K562 (cell line): ENCODE measurements around the gene SH2B2. TPM values are rescaled to one million over a fixed set of nuclear protein-coding genes. Genes with fewer than 3 reads are reported as not detected.
A peak's percentile ranks its signal among the peaks of the same experiment; 100 is the strongest.

Experiments
- ARID2 ChIP-seq: fragments of 450-650 bp; IDR thresholded peaks from 2 replicates; pipeline ENCODE4 v1.6.1; 2017; ENCODE audit warnings: antibody characterized with exemption, mild to moderate bottlenecking
- BRF2 ChIP-seq: IDR thresholded peaks from 3 replicates; pipeline ENCODE4 v1.6.1; 2011; ENCODE audit warnings: borderline replicate concordance, mild to moderate bottlenecking; ENCODE audit not compliant: insufficient read length, insufficient read depth
- CBX2 ChIP-seq: fragments of 200-600 bp; sonication (generic); IDR thresholded peaks from one replicate; pipeline ENCODE4 v1.6.1; 2012; ENCODE audit warnings: mild to moderate bottlenecking, low read length, inconsistent platforms; ENCODE audit not compliant: insufficient read depth, poor library complexity, severe bottlenecking
- CREB3 ChIP-seq: fragments of 450-650 bp; conservative IDR thresholded peaks from 2 replicates; pipeline ENCODE4 v1.6.1; 2016; ENCODE audit warnings: missing genetic modification characterization, low read depth, mild to moderate bottlenecking, missing compliant biosample characterization, moderate library complexity
- CTCFL ChIP-seq: IDR thresholded peaks from 2 replicates; pipeline ENCODE4 v1.6.1; 2011; ENCODE audit warnings: borderline replicate concordance, low read depth, mild to moderate bottlenecking, moderate library complexity, low read length; ENCODE audit not compliant: insufficient read depth, poor library complexity, severe bottlenecking
- EGR1 ChIP-seq: fragments of 450-650 bp; conservative IDR thresholded peaks from 2 replicates; pipeline ENCODE4 v1.6.1; 2017; ENCODE audit warnings: mild to moderate bottlenecking
- ESRRA ChIP-seq: fragments of 450-650 bp; IDR thresholded peaks from 2 replicates; pipeline ENCODE4 v1.6.1; 2014; ENCODE audit warnings: low read depth, mild to moderate bottlenecking, moderate library complexity, borderline replicate concordance
- JUN ChIP-seq, 2 experiments: sonication (generic) in 1 of 2; formaldehyde crosslinking in 1 of 2; IDR thresholded peaks; 2 replicates each; pipeline versions ENCODE4 v1.6.1 to v1.8.0; 2012 to 2022; ENCODE audit warnings: borderline replicate concordance in 2 of 2, mild to moderate bottlenecking in 2 of 2, improper control_type of control experiment in 1 of 2, low read depth in 1 of 2, low read length in 1 of 2, missing genetic modification reagents in 1 of 2
- L3MBTL2 ChIP-seq: fragments of 450-650 bp; IDR thresholded peaks from 2 replicates; pipeline ENCODE4 v1.6.1; 2016; ENCODE audit warnings: mild to moderate bottlenecking, moderate library complexity
- MTA2 ChIP-seq: fragments of 450-650 bp; IDR thresholded peaks from 2 replicates; pipeline ENCODE4 v1.6.1; 2016; ENCODE audit warnings: low read depth
- NR0B1 ChIP-seq: fragments of 450-650 bp; IDR thresholded peaks from one replicate; pipeline ENCODE4 v1.6.1; 2018; ENCODE audit warnings: mild to moderate bottlenecking, moderate library complexity; ENCODE audit not compliant: partially characterized antibody
- SIN3B ChIP-seq: fragments of 450-650 bp; IDR thresholded peaks from 2 replicates; pipeline ENCODE4 v1.6.1; 2017; ENCODE audit warnings: low read depth, mild to moderate bottlenecking, moderate library complexity
- SP2 ChIP-seq: IDR thresholded peaks from 2 replicates; pipeline ENCODE4 v1.6.1; 2011; ENCODE audit warnings: mild to moderate bottlenecking, low read depth, low read length, moderate library complexity; ENCODE audit not compliant: poor library complexity, severe bottlenecking; ENCODE audit errors: extremely low read depth
- ZBTB34 ChIP-seq: fragments of 250-450 bp; sonication (Bioruptor Pico); IDR thresholded peaks from 2 replicates; pipeline ENCODE4 v1.8.0; 2021; ENCODE audit warnings: mild to moderate bottlenecking, moderate library complexity
- ZNF316 ChIP-seq: fragments of 450-650 bp; IDR thresholded peaks from 2 replicates; pipeline ENCODE4 v1.6.1; 2016
- ZNF431 ChIP-seq: sonication (generic); formaldehyde crosslinking; IDR thresholded peaks from 2 replicates; pipeline ENCODE4 v1.8.0; 2022; ENCODE audit warnings: mild to moderate bottlenecking, missing genetic modification reagents
- ZNF551 ChIP-seq: fragments of 250-450 bp; sonication (Bioruptor Pico); IDR thresholded peaks from 2 replicates; pipeline ENCODE4 v1.5.0; 2021; ENCODE audit warnings: mild to moderate bottlenecking, moderate library complexity
- ZNF695 ChIP-seq: fragments of 450-650 bp; formaldehyde crosslinking; IDR thresholded peaks from 2 replicates; pipeline ENCODE4 v1.4.0; 2020; ENCODE audit warnings: mild to moderate bottlenecking, moderate library complexity
- ZNF75A ChIP-seq: fragments of 450-650 bp; formaldehyde crosslinking; IDR thresholded peaks from 2 replicates; pipeline ENCODE4 v1.4.0; 2020; ENCODE audit warnings: mild to moderate bottlenecking
- polyA plus RNA-seq, 8 experiments: library from polyadenylated mRNA; depleted of rRNA in 4 of 8; stranded (reverse) in 5 of 8; unstranded in 3 of 8; fragments of >200 nt; fragmentation: Nextera tagmentation in 2 of 8; fragmentation: Illumina TruSeq in 1 of 8; extraction: Ambion mirVana in 2 of 8; extraction: Trizol in 1 of 8; gene quantifications; 2 replicates each; pipeline versions ENCODE4 v1.2.1 to v1.2.3, GENCODE V29; 2011 to 2014; ENCODE audit warnings: inconsistent platforms in 1 of 8, missing spikeins in 1 of 8
- total RNA-seq, 7 experiments: library from RNA; depleted of rRNA in 6 of 7; stranded (reverse); fragments of >200 nt in 6 of 7; fragmentation: Illumina TruSeq in 2 of 7; extraction: Trizol in 2 of 7; gene quantifications; 2 replicates each; pipeline versions ENCODE4 v1.2.1 to v1.2.3, GENCODE V29; 2011 to 2021; ENCODE audit warnings: low replicate concordance in 1 of 7

SH2B2 gene
- total and polyA plus RNA-seq, 9 of the 15 experiments (the other 6 are each of a cell fraction or from before 2014, with no cell fraction given) = 0.03 to 0.89 (median 0.07) TPM; not detected in 4

GRCh38 chr7:102286237-102287110, at the start of gene SH2B2 (continued):
- TF ChIP-seq BRF2 (no peak), ZNF551 (CRISPR knock-in tag) (no peak), CREB3 (tag) (no peak), ZNF431 (CRISPR knock-in tag) (no peak), SP2 (no peak), L3MBTL2 (peak; percentile 88), EGR1 (peak; percentile 57), ESRRA (no peak; the same call in 1 of the 2 replicates), ZNF75A (CRISPR knock-in tag) (no peak), SIN3B (0 out of 2 replicates have a peak, but pooled peaks have one; percentile 21), ZNF695 (CRISPR knock-in tag) (no peak), MTA2 (no peak), JUN (IDR thresholded peaks at IDR 0.05; ENCODE audit: borderline replicate concordance, low read depth, low read length) (no peak), JUN (CRISPR knock-in tag; IDR thresholded peaks at IDR 0.05; ENCODE audit: borderline replicate concordance) (no peak), ZNF316 (no peak), CTCFL (no peak), CBX2 (no peak), NR0B1 (no peak), ZBTB34 (no peak), ARID2 (no peak)
